Keratinocyte (primary cell): Measurements from ENCODE around the gene IGFL1.

Experiments
- CTCF ChIP-seq, 3 experiments: IDR thresholded peaks in 1 of 3; conservative IDR thresholded peaks in 1 of 3; optimal IDR thresholded peaks in 1 of 3; 2 replicates in 2 of 3; 3 replicates in 1 of 3; pipeline versions ENCODE3 to v1.5.1; 2011; ENCODE audit warnings: low read length in 3 of 3, mild to moderate bottlenecking in 3 of 3, moderate library complexity in 2 of 3, control low read depth in 1 of 3, inconsistent platforms in 1 of 3; ENCODE audit not compliant: insufficient read depth in 2 of 3; ENCODE audit errors: extremely low read depth in 1 of 3
- EZH2 ChIP-seq: IDR thresholded peaks from one replicate; pipeline ENCODE4 v1.6.1; 2012; ENCODE audit warnings: inconsistent platforms, mild to moderate bottlenecking, low read length, moderate library complexity

- TF ChIP-seq CTCF (optimal IDR thresholded peaks at IDR 0.05 in 1 of 3, IDR thresholded peaks at IDR 0.05 in 1 of 3, conservative IDR thresholded peaks at IDR 0.05 in 1 of 3; ENCODE audit: extremely low read depth in 1 of 3, insufficient read depth in 2 of 3, low read length in 3 of 3) (no peak), EZH2 (no peak)
Measured at GRCh38 chr19:46270521-46271256, 41.1 kb downstream of the IGFL1 start.
